HL-60 (cell line): ENCODE measurements around the gene PTPRT.

Source experiments
- GABPA ChIP-seq: IDR thresholded peaks from 2 replicates; pipeline ENCODE4 v1.6.1; 2012; ENCODE audit warnings: low read depth
- POLR2AphosphoS5 ChIP-seq: IDR thresholded peaks from 2 replicates; pipeline ENCODE4 v1.6.1; 2012; ENCODE audit warnings: low read depth
- SPI1 ChIP-seq: IDR thresholded peaks from 2 replicates; pipeline ENCODE4 v1.6.1; 2012; ENCODE audit warnings: low read depth, mild to moderate bottlenecking, borderline replicate concordance
- TF ChIP-seq, protein P1 (sequence below): IDR thresholded peaks from one replicate; pipeline ENCODE4 v1.5.1; 2011; ENCODE audit warnings: low read length, control low read depth, inconsistent platforms; ENCODE audit not compliant: insufficient read depth
- TF ChIP-seq, protein P2 (sequence below): IDR thresholded peaks from 2 replicates; pipeline ENCODE4 v1.6.1; 2012; ENCODE audit warnings: low read depth; ENCODE audit not compliant: insufficient replicate concordance

DNA sequence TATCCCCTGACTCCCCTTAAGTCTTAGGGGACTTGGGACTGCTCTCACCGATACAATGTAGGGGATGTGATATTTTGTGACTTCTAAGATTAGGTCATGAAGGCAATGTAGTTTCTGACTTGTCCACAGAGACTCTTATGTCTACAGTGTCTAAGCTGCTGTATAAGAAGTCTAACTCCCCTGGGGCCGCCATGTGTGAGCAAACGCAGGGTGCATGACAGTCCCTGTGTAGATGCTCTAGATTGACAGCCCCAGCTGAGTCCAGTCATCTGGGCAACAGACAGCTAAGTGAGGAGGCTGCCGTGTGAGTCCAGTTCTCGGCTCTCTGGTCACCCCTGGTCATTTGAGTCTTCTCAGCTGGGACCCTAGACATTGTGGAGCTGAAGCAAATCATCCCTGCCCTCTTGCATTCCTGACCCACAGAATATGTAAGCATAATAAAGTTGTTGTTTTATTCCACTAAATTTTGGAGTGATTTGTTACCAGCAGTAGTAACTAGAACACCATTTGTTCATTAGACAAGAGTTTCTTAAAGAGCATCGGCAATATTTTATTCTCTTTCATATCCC lies 828.2 kb downstream of the PTPRT start:
- TF ChIP-seq, protein P1, sequence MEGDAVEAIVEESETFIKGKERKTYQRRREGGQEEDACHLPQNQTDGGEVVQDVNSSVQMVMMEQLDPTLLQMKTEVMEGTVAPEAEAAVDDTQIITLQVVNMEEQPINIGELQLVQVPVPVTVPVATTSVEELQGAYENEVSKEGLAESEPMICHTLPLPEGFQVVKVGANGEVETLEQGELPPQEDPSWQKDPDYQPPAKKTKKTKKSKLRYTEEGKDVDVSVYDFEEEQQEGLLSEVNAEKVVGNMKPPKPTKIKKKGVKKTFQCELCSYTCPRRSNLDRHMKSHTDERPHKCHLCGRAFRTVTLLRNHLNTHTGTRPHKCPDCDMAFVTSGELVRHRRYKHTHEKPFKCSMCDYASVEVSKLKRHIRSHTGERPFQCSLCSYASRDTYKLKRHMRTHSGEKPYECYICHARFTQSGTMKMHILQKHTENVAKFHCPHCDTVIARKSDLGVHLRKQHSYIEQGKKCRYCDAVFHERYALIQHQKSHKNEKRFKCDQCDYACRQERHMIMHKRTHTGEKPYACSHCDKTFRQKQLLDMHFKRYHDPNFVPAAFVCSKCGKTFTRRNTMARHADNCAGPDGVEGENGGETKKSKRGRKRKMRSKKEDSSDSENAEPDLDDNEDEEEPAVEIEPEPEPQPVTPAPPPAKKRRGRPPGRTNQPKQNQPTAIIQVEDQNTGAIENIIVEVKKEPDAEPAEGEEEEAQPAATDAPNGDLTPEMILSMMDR: no peak
- TF ChIP-seq POLR2AphosphoS5 (no peak), GABPA (no peak), SPI1 (no peak)
- TF ChIP-seq, protein P2, sequence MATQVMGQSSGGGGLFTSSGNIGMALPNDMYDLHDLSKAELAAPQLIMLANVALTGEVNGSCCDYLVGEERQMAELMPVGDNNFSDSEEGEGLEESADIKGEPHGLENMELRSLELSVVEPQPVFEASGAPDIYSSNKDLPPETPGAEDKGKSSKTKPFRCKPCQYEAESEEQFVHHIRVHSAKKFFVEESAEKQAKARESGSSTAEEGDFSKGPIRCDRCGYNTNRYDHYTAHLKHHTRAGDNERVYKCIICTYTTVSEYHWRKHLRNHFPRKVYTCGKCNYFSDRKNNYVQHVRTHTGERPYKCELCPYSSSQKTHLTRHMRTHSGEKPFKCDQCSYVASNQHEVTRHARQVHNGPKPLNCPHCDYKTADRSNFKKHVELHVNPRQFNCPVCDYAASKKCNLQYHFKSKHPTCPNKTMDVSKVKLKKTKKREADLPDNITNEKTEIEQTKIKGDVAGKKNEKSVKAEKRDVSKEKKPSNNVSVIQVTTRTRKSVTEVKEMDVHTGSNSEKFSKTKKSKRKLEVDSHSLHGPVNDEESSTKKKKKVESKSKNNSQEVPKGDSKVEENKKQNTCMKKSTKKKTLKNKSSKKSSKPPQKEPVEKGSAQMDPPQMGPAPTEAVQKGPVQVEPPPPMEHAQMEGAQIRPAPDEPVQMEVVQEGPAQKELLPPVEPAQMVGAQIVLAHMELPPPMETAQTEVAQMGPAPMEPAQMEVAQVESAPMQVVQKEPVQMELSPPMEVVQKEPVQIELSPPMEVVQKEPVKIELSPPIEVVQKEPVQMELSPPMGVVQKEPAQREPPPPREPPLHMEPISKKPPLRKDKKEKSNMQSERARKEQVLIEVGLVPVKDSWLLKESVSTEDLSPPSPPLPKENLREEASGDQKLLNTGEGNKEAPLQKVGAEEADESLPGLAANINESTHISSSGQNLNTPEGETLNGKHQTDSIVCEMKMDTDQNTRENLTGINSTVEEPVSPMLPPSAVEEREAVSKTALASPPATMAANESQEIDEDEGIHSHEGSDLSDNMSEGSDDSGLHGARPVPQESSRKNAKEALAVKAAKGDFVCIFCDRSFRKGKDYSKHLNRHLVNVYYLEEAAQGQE: no peak
